Mucosa of descending colon (tissue), 3 donors: ENCODE data around the gene VMP1. TPM values are rescaled to one million over a fixed set of nuclear protein-coding genes. Genes with fewer than 3 reads are reported as not detected.

Experiments used
- ATAC-seq: fragments of 200-7000 bp; cut with Tn5 transposase; one replicate; pipeline ENCODE4 v1.9.1; 2020; ENCODE audit warnings: mild to moderate bottlenecking, moderate library complexity
- DNase-seq, 3 donors: peaks; one replicate each; pipeline ENCODE4 v3.0.0-alpha.2; 2020
- H3K36me3 ChIP-seq: fragments of 200-600 bp; one replicate; pipeline ENCODE4 v1.8.0; 2021; ENCODE audit warnings: low read depth, mild to moderate bottlenecking
- H3K4me1 ChIP-seq: fragments of 200-600 bp; one replicate; pipeline ENCODE4 v1.8.0; 2021; ENCODE audit warnings: low read depth, mild to moderate bottlenecking
- H3K4me3 ChIP-seq: fragments of 200-600 bp; one replicate; pipeline ENCODE4 v1.8.0; 2021; ENCODE audit warnings: mild to moderate bottlenecking
- H3K9me3 ChIP-seq: fragments of 200-600 bp; one replicate; pipeline ENCODE4 v1.8.0; 2021; ENCODE audit warnings: mild to moderate bottlenecking
- intact Hi-C, 2 donors: fragments of 100-400 bp; cut with DNase I in 1 of 2; cut with micrococcal nuclease in 1 of 2; formaldehyde crosslinking; loops; one replicate each; pipeline versions ENCODE4 v1.11.0 to v1.11.1; 2022; cut with DNase I, micrococcal nuclease
- total RNA-seq, 3 donors: library from RNA; stranded (reverse); fragmentation: NEBNext Ultra II Directional in 2 of 3; extraction: Animal tissue kit (Norgen Biotek cat#: 25700) in 2 of 3; gene quantifications; one replicate each; pipeline versions ENCODE4 v1.2.1 to v1.2.4, GENCODE V29; 2021 to 2023
- TF ChIP-seq, protein P1 (sequence below): fragments of 200-600 bp; IDR thresholded peaks from one replicate; pipeline ENCODE4 v1.8.0; 2022; ENCODE audit warnings: antibody characterized with exemption, mild to moderate bottlenecking
- donor health status: DM: no; HTN: no; CAD: no; lungs with moderate emphysema.
- donor health status: DM: no; HTN: no; CAD: no.
- donor health status: DM: no; HTN: yes; CAD: no.

The VMP1 gene
- total RNA-seq, 3 donors from 2014 or later = 257 to 361 (median 266) TPM

GRCh38 chr17:59733697-59734096 lies 26.2 kb downstream of the VMP1 start:
- H3K36me3 ChIP-seq = no peaks in the 10 kb centered on the region
- no peaks in the 10 kb centered on the region for H3K9me3 ChIP-seq
- intact Hi-C loops = no loop called here
- DNase-seq (no peak), ATAC-seq (no peak)
- peaks cover 38% of the 10 kb centered on the region for H3K4me1 ChIP-seq
- TF ChIP-seq, protein P1, sequence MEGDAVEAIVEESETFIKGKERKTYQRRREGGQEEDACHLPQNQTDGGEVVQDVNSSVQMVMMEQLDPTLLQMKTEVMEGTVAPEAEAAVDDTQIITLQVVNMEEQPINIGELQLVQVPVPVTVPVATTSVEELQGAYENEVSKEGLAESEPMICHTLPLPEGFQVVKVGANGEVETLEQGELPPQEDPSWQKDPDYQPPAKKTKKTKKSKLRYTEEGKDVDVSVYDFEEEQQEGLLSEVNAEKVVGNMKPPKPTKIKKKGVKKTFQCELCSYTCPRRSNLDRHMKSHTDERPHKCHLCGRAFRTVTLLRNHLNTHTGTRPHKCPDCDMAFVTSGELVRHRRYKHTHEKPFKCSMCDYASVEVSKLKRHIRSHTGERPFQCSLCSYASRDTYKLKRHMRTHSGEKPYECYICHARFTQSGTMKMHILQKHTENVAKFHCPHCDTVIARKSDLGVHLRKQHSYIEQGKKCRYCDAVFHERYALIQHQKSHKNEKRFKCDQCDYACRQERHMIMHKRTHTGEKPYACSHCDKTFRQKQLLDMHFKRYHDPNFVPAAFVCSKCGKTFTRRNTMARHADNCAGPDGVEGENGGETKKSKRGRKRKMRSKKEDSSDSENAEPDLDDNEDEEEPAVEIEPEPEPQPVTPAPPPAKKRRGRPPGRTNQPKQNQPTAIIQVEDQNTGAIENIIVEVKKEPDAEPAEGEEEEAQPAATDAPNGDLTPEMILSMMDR = no peak
- no peak overlapping the region for H3K4me3 ChIP-seq

GRCh38 chr17:59734226-59734625 lies 26.8 kb downstream of the VMP1 start:
- intact Hi-C loops = no loop called here
- Histone ChIP-seq H3K36me3 (no peaks in the 10 kb centered on the region), H3K4me1 (peaks cover 33% of the 10 kb centered on the region), H3K9me3 (no peaks in the 10 kb centered on the region), H3K4me3 (no peak overlapping the region)
- ATAC-seq = peak; percentile 89
- TF ChIP-seq, protein P1 = no peak
- DNase-seq = peak in 1 of 3 donors; percentile 57

DNA sequence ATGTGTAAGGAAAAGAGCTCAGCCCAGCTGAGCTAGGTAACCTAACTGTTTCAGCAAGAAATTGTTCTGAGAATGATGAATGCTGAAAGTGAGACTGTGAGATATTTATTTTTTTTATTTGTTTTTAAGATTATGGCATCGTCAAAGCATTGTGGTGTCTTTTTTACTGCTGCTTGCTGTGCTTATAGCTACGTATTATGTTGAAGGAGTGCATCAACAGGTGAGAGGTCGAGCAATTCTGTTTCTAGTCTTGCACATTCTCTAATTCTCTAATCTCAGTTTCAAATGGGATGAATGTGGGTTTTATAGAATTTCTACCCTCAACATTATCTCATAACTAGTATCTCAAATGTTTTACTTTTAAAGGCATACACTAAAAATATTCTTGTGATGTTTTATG lies 29.9 kb downstream of the VMP1 start:
- intact Hi-C loops = no loop called here
- Histone ChIP-seq H3K4me3 (no peak overlapping the region), H3K9me3 (no peaks in the 10 kb centered on the region), H3K36me3 (no peaks in the 10 kb centered on the region), H3K4me1 (peaks cover 29% of the 10 kb centered on the region)
- TF ChIP-seq, protein P1 = no peak
- no peak for DNase-seq
- no peak for ATAC-seq

DNA sequence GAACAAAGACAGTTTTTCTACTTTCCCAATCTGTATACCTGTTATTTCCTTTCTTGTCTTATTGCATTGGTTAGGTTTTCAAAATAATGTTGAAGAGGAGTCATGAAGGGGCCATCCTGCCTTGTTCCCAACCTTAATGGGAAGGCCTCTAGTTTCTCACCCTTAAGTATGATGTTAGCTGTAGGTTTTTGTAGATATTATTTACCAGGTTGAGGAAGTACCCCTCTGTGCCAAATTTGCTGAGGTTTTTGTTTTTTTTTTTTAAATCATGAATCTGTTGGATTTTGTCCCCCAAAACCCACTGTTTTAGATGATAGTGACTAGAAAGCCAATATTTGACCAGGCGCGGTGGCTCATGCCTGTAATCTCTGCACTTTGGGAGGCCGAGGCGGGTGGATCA lies 36.4 kb downstream of the VMP1 start:
- intact Hi-C loops = no loop called here
- no peak for ATAC-seq
- TF ChIP-seq, protein P1 = no peak

GRCh38 chr17:59745040-59745439 lies 37.6 kb downstream of the VMP1 start:
- Histone ChIP-seq H3K9me3 (no peaks in the 10 kb centered on the region), H3K4me1 (no peaks in the 10 kb centered on the region), H3K4me3 (no peak overlapping the region), H3K36me3 (no peaks in the 10 kb centered on the region)
- ATAC-seq = no peak
- TF ChIP-seq, protein P1 = no peak
- intact Hi-C loops = no loop called here
- DNase-seq = no peak

More for the DNA sequence above, 36.4 kb downstream of the VMP1 start:
- no peaks in the 10 kb centered on the region for H3K4me1 ChIP-seq
- DNase-seq = no peak
- no peaks in the 10 kb centered on the region for H3K9me3 ChIP-seq
- no peaks in the 10 kb centered on the region for H3K36me3 ChIP-seq
- H3K4me3 ChIP-seq = no peak overlapping the region

DNA sequence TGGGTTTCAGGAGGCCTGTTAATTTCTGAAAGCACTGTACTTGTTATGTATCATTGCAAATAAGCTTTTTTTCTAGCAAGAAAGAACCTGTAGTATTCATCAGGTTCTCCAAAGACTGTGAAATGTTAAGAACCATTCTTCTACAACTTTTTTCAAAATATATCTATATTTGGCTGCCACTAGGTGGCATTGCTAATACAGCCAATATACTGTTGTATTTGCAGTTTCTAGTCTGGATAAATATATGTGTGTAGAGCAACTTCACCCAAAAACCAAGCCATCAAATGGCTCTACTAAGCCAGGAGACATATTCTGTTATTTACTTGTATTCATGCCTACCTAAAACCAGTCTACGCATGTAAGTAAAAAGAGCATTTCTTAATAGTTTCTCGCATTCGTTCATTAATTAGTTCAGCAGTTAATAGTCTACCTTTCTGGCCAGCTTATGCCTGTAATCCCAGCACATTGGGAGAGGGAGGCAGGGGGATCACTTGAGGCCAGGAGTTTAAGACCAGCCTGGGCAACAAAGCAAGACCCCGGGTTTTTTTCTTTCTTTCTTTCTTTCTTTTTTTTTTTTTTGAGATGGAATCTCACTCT lies 39.5 kb downstream of the VMP1 start:
- ATAC-seq (peak; percentile 66), DNase-seq (no peak)
- Histone ChIP-seq H3K4me3 (no peak overlapping the region), H3K36me3 (no peaks in the 10 kb centered on the region), H3K9me3 (no peaks in the 10 kb centered on the region), H3K4me1 (no peaks in the 10 kb centered on the region)
- intact Hi-C loops = no loop called here
- TF ChIP-seq, protein P1 = peak; percentile 14
